SK-N-SH (cell line): ENCODE measurements around the gene PPFIBP2. TPM values are rescaled to one million over a fixed set of nuclear protein-coding genes. Genes with fewer than 3 reads are reported as not detected.

ENCODE experiments used
- CTCF ChIA-PET: fragments of 300-600, 350-600 bp; formaldehyde crosslinking; extraction: SDS; loops from one replicate; lab custom pipeline; 2021; lab: Yijun Ruan, JAX
- POLR2A ChIA-PET: fragments of 350-600 bp; sonication (Branson Sonifier 250); formaldehyde crosslinking; extraction: SDS; loops from one replicate; lab custom pipeline; 2020; ENCODE audit warnings: antibody characterized with exemption, inconsistent platforms; lab: Yijun Ruan, JAX
- DNase-seq: peaks from one replicate; pipeline ENCODE4 v3.0.0; 2012
- H2AFZ ChIP-seq: fragments of 200-600 bp; sonication (generic); 2 replicates; pipeline ENCODE4 v1.8.1; 2016; ENCODE audit warnings: antibody characterized with exemption, mild to moderate bottlenecking, low read depth
- H3F3A ChIP-seq: fragments of 200-600 bp; sonication (generic); replicated peaks from 2 replicates; pipeline ENCODE3; 2016; ENCODE audit warnings: antibody characterized with exemption, mild to moderate bottlenecking; ENCODE audit not compliant: insufficient read depth
- H3K27ac ChIP-seq, 2 experiments: fragments of 200-500 bp in 1 of 2; fragments of 200-600 bp in 1 of 2; sonication (Bioruptor generic) in 1 of 2; sonication (generic), shearing (Covaris generic) in 1 of 2; 2 replicates each; pipeline versions ENCODE4 v1.5.1 to v1.6.1; 2014 to 2016; ENCODE audit warnings: low read depth in 2 of 2, inconsistent platforms in 1 of 2, low read length in 1 of 2, mild to moderate bottlenecking in 1 of 2, mixed read lengths in 1 of 2
- H3K27me3 ChIP-seq: fragments of 200-600 bp; sonication (generic), shearing (Covaris generic); 2 replicates; pipeline ENCODE4 v1.6.1; 2016; ENCODE audit warnings: mixed run types; ENCODE audit not compliant: insufficient read depth
- H3K36me3 ChIP-seq, 2 experiments: fragments of 200-500 bp in 1 of 2; fragments of 200-600 bp in 1 of 2; sonication (Bioruptor generic) in 1 of 2; sonication (generic) in 1 of 2; replicated peaks in 1 of 2; 2 replicates each; pipeline versions ENCODE3 to v1.5.1; 2014 to 2016; ENCODE audit warnings: low read length in 1 of 2, mild to moderate bottlenecking in 1 of 2; ENCODE audit not compliant: insufficient read depth in 2 of 2, control insufficient read depth in 1 of 2
- H3K4me1 ChIP-seq, 2 experiments: fragments of 200-500 bp in 1 of 2; fragments of 200-600 bp in 1 of 2; sonication (Bioruptor generic) in 1 of 2; sonication (generic), shearing (Covaris generic) in 1 of 2; 2 replicates each; pipeline versions ENCODE4 v1.5.1 to v1.6.1; 2014 to 2016; ENCODE audit warnings: low read depth in 1 of 2, low read length in 1 of 2, mixed run types in 1 of 2; ENCODE audit not compliant: insufficient read depth in 2 of 2, control insufficient read depth in 1 of 2
- H3K4me2 ChIP-seq: fragments of 200-600 bp; sonication (generic), shearing (Covaris generic); 2 replicates; pipeline ENCODE4 v1.6.1; 2017; ENCODE audit warnings: mixed run types
- H3K4me3 ChIP-seq, 2 experiments: fragments of 200-500 bp in 1 of 2; fragments of 200-600 bp in 1 of 2; sonication (Bioruptor generic) in 1 of 2; sonication (generic), shearing (Covaris generic) in 1 of 2; 2 replicates each; pipeline versions ENCODE4 v1.5.1 to v1.8.1; 2014 to 2016; ENCODE audit warnings: low read depth in 2 of 2, inconsistent platforms in 1 of 2, low read length in 1 of 2, mild to moderate bottlenecking in 1 of 2, mixed read lengths in 1 of 2, moderate library complexity in 1 of 2
- H3K79me2 ChIP-seq: fragments of 200-600 bp; sonication (generic); 2 replicates; pipeline ENCODE4 v1.8.1; 2017; ENCODE audit warnings: mild to moderate bottlenecking; ENCODE audit not compliant: insufficient read depth
- H3K9ac ChIP-seq: fragments of 200-600 bp; sonication (generic); 2 replicates; pipeline ENCODE4 v1.6.1; 2017; ENCODE audit warnings: mixed run types
- H3K9me2 ChIP-seq: fragments of 200-600 bp; sonication (generic); 2 replicates; pipeline ENCODE4 v1.6.1; 2017; ENCODE audit warnings: mixed run types
- H3K9me3 ChIP-seq: fragments of 200-600 bp; sonication (generic); 2 replicates; pipeline ENCODE4 v1.6.1; 2017; ENCODE audit warnings: mixed run types, mild to moderate bottlenecking, moderate library complexity
- H4K20me1 ChIP-seq: fragments of 200-600 bp; sonication (generic); 2 replicates; pipeline ENCODE4 v1.6.1; 2017; ENCODE audit warnings: mild to moderate bottlenecking, mixed run types; ENCODE audit not compliant: insufficient read depth
- JUND ChIP-seq: IDR thresholded peaks from 2 replicates; pipeline ENCODE4 v1.4.0; 2012
- MEF2A ChIP-seq: IDR thresholded peaks from 2 replicates; pipeline ENCODE4 v1.4.0; 2012; ENCODE audit warnings: low read depth, borderline replicate concordance
- MXI1 ChIP-seq: IDR thresholded peaks from 2 replicates; pipeline ENCODE4 v1.6.1; 2012; ENCODE audit warnings: mild to moderate bottlenecking, low read depth, low read length, improper control_type of control experiment
- NFIC ChIP-seq: IDR thresholded peaks from 2 replicates; pipeline ENCODE4 v1.4.0; 2012; ENCODE audit warnings: borderline replicate concordance
- NRF1 ChIP-seq: IDR thresholded peaks from 2 replicates; pipeline ENCODE4 v1.6.1; 2012; ENCODE audit warnings: low read depth, mild to moderate bottlenecking, low read length
- PBX3 ChIP-seq: IDR thresholded peaks from 2 replicates; pipeline ENCODE4; 2012
- WGBS: methylation state at CpG from one replicate; pipeline ENCODE4 v1.1.6; 2017; ENCODE audit warnings: low lambda C conversion rate; 5-methylcytosine and 5-hydroxymethylcytosine counted together
- polyA plus RNA-seq, 3 experiments: library from polyadenylated mRNA; depleted of rRNA; stranded (reverse); fragments of >200 nt; gene quantifications; 2 replicates each; pipeline ENCODE4 v1.2.3, GENCODE V29; 2012
- TF ChIP-seq, protein P1 (sequence below): IDR thresholded peaks from 2 replicates; pipeline ENCODE4 v1.6.1; 2012; ENCODE audit warnings: mild to moderate bottlenecking, low read depth, low read length, moderate library complexity
- TF ChIP-seq, protein P2 (sequence below): IDR thresholded peaks from 2 replicates; pipeline ENCODE4 v1.4.0; 2012; ENCODE audit warnings: low read depth, borderline replicate concordance

PPFIBP2 gene
- polyA plus RNA-seq, 1 of the 3 experiments (the other 2 are of a cell fraction) = 0.67 TPM

DNA sequence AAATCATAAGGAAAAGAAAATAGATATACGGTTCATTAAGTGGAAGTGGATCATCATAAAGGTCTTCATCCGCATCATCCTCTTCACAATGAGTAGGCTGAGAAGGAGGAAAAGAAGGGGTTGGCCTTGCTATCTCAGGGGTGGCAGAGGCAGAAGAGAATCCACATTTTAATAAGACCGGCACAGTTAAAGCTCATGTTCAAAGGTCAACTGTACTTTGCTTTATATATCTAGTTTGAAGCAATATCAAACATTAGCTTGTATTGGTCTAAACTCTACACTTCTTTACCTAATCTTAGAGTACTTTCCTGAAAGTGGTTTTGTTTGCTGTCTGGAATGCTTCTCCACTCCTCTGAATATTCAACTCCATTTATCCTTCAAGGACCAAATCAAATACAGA is 5.7 kb upstream of the PPFIBP2 start (continued):
- no peak for TF ChIP-seq NFIC
- TF ChIP-seq PBX3 = no peak

DNA sequence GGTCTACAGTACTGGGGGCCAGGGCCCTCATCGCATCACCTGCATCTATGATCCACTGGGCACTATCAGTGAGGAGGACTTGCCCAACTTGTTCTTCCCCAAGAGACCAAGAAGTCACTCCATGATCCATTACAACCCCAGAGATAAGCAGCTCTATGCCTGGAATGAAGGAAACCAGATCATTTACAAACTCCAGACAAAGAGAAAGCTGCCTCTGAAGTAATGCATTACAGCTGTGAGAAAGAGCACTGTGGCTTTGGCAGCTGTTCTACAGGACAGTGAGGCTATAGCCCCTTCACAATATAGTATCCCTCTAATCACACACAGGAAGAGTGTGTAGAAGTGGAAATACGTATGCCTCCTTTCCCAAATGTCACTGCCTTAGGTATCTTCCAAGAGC is 3.8 kb upstream of the PPFIBP2 start:
- WGBS = 24% methylated on average over 2 of the region's 2 CpGs
- Histone ChIP-seq H3K4me3 (no peak overlapping the region), H3K9me3 (no peaks in the 10 kb centered on the region), H3K79me2 (no peaks in the 10 kb centered on the region), H3K36me3 (no peaks in the 10 kb centered on the region), H3K4me2 (no peak overlapping the region), H2AFZ (no peak overlapping the region), H3K4me1 (peaks cover 0 to 18% of the 10 kb centered on the region in 2 experiments; a peak in 1 of 4 replicates), H3K27me3 (peaks cover 9% of the 10 kb centered on the region), H3K9ac (no peak overlapping the region), H3K9me2 (no peaks in the 10 kb centered on the region), H4K20me1 (no peaks in the 10 kb centered on the region)
- ChIA-PET POLR2A (no interaction called here), CTCF (interaction anchor here (0.6 to 7.0 kb wide), 6 partner anchors 61 to 372 kb away, joined by 3 to 74 read pairs (median 22); no protein-coding TSS in a partner anchor)
- DNase-seq = no peak
- TF ChIP-seq NRF1 = no peak
- TF ChIP-seq, protein P1, sequence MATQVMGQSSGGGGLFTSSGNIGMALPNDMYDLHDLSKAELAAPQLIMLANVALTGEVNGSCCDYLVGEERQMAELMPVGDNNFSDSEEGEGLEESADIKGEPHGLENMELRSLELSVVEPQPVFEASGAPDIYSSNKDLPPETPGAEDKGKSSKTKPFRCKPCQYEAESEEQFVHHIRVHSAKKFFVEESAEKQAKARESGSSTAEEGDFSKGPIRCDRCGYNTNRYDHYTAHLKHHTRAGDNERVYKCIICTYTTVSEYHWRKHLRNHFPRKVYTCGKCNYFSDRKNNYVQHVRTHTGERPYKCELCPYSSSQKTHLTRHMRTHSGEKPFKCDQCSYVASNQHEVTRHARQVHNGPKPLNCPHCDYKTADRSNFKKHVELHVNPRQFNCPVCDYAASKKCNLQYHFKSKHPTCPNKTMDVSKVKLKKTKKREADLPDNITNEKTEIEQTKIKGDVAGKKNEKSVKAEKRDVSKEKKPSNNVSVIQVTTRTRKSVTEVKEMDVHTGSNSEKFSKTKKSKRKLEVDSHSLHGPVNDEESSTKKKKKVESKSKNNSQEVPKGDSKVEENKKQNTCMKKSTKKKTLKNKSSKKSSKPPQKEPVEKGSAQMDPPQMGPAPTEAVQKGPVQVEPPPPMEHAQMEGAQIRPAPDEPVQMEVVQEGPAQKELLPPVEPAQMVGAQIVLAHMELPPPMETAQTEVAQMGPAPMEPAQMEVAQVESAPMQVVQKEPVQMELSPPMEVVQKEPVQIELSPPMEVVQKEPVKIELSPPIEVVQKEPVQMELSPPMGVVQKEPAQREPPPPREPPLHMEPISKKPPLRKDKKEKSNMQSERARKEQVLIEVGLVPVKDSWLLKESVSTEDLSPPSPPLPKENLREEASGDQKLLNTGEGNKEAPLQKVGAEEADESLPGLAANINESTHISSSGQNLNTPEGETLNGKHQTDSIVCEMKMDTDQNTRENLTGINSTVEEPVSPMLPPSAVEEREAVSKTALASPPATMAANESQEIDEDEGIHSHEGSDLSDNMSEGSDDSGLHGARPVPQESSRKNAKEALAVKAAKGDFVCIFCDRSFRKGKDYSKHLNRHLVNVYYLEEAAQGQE = no peak
- TF ChIP-seq, all 33 proteins: peak for 0
- Histone ChIP-seq H3K27ac (no peak overlapping the region; a peak in 1 of 4 replicates), H3F3A (no peaks in the 10 kb centered on the region)

- Histone ChIP-seq H3K4me1 (peaks cover 0 to 18% of the 10 kb centered on the region in 2 experiments; a peak in 1 of 4 replicates), H3K27ac (no peak overlapping the region), H3K4me2 (no peak overlapping the region), H3K4me3 (no peak overlapping the region)
- 6% methylated on average over 4 of the region's 5 CpGs for WGBS
- TF ChIP-seq, protein P2, sequence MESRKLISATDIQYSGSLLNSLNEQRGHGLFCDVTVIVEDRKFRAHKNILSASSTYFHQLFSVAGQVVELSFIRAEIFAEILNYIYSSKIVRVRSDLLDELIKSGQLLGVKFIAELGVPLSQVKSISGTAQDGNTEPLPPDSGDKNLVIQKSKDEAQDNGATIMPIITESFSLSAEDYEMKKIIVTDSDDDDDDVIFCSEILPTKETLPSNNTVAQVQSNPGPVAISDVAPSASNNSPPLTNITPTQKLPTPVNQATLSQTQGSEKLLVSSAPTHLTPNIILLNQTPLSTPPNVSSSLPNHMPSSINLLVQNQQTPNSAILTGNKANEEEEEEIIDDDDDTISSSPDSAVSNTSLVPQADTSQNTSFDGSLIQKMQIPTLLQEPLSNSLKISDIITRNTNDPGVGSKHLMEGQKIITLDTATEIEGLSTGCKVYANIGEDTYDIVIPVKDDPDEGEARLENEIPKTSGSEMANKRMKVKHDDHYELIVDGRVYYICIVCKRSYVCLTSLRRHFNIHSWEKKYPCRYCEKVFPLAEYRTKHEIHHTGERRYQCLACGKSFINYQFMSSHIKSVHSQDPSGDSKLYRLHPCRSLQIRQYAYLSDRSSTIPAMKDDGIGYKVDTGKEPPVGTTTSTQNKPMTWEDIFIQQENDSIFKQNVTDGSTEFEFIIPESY = no peak
- no peak for TF ChIP-seq MEF2A
- TF ChIP-seq JUND = no peak
- peak; percentile 54; the same call in 1 of the 2 replicates for TF ChIP-seq MXI1
- TF ChIP-seq, all 33 proteins: peak for 1
- no peak overlapping the region; the same call in 1 of the 2 replicates for H2AFZ ChIP-seq
- peaks cover 9% of the 10 kb centered on the region for H3K27me3 ChIP-seq
- H3F3A ChIP-seq = no peaks in the 10 kb centered on the region
- H3K9me3 ChIP-seq = no peaks in the 10 kb centered on the region
- H3K9ac ChIP-seq = no peak overlapping the region
- no peaks in the 10 kb centered on the region for H3K36me3 ChIP-seq
- ChIA-PET POLR2A (interaction anchor here (0.6 kb wide), 1 partner anchor 356 kb away, joined by 3 read pairs; no protein-coding TSS in a partner anchor), CTCF (interaction anchor here (0.6 to 7.0 kb wide), 9 partner anchors 10 to 774 kb away, joined by 3 to 74 read pairs (median 9); no protein-coding TSS in a partner anchor)
- no peaks in the 10 kb centered on the region for H4K20me1 ChIP-seq
- DNase-seq = no peak
- H3K9me2 ChIP-seq = no peaks in the 10 kb centered on the region
- H3K79me2 ChIP-seq = no peaks in the 10 kb centered on the region
These were observed 2.4 kb upstream of the PPFIBP2 start for GRCh38 chr11:7511401-7511800.
